CD4-positive, CD25-positive, alpha-beta regulatory T cell (primary cell): ENCODE data around the gene SLC2A11. TPM values are rescaled to one million over a fixed set of nuclear protein-coding genes. Genes with fewer than 3 reads are reported as not detected.

ENCODE experiments used
- ATAC-seq, 2 donors: fragments of 150-1000 bp; cut with Tn5 transposase; one replicate each; pipeline ENCODE4 v1.10.0; 2021; ENCODE audit warnings: low read depth in 2 of 2, moderate number of reproducible peaks in 2 of 2, moderate library complexity in 1 of 2
- DNase-seq, 3 donors: peaks; one replicate each; pipeline versions ENCODE4 v3.0.0 to v3.0.0-alpha.2; 2012 to 2022; ENCODE audit warnings: mixed read lengths in 1 of 3
- H3K27ac ChIP-seq: one replicate; pipeline ENCODE4 v1.7.0; 2013; ENCODE audit warnings: mild to moderate bottlenecking, low read length; ENCODE audit not compliant: insufficient read depth, poor library complexity, severe bottlenecking
- H3K27me3 ChIP-seq: one replicate; pipeline ENCODE4 v1.7.0; 2013; ENCODE audit warnings: low read length; ENCODE audit not compliant: control insufficient read depth, insufficient read depth
- H3K36me3 ChIP-seq: one replicate; pipeline ENCODE4 v1.7.0; 2013; ENCODE audit warnings: mild to moderate bottlenecking, low read length, moderate library complexity; ENCODE audit not compliant: control insufficient read depth, insufficient read depth
- H3K4me1 ChIP-seq: 2 replicates; pipeline ENCODE4 v1.7.0; 2013; ENCODE audit warnings: mild to moderate bottlenecking, low read length; ENCODE audit not compliant: insufficient read depth, control insufficient read depth, poor library complexity, severe bottlenecking
- H3K4me3 ChIP-seq: one replicate; pipeline ENCODE4 v1.7.0; 2013; ENCODE audit warnings: low read depth, mild to moderate bottlenecking, low read length, moderate library complexity
- H3K9me3 ChIP-seq, 2 experiments: 1 replicate in 1 of 2; 2 replicates in 1 of 2; pipeline ENCODE4 v1.7.0; 2013; ENCODE audit warnings: low read length in 2 of 2, mild to moderate bottlenecking in 1 of 2, moderate library complexity in 1 of 2; ENCODE audit not compliant: control insufficient read depth in 2 of 2
- H3K27ac Mint-ChIP-seq, 3 donors: one replicate each; pipeline ENCODE4 v1.8.0; 2020 to 2022; ENCODE audit warnings: mild to moderate bottlenecking in 3 of 3, mixed read lengths in 3 of 3, moderate library complexity in 2 of 3
- H3K27me3 Mint-ChIP-seq: one replicate; pipeline ENCODE4 v1.8.0; 2022; ENCODE audit warnings: mild to moderate bottlenecking, mixed read lengths
- H3K36me3 Mint-ChIP-seq: one replicate; pipeline ENCODE4 v1.8.0; 2020; ENCODE audit warnings: mixed read lengths
- H3K4me1 Mint-ChIP-seq, 4 donors: one replicate each; pipeline ENCODE4 v1.8.0; 2020 to 2022; ENCODE audit warnings: mixed read lengths in 4 of 4, mild to moderate bottlenecking in 1 of 4
- H3K4me3 Mint-ChIP-seq, 4 donors: one replicate each; pipeline ENCODE4 v1.8.0; 2020 to 2022; ENCODE audit warnings: mild to moderate bottlenecking in 4 of 4, mixed read lengths in 4 of 4, moderate library complexity in 3 of 4
- H3K9me3 Mint-ChIP-seq, 7 donors: one replicate each; pipeline ENCODE4 v1.8.0; 2020 to 2022; ENCODE audit warnings: mixed read lengths in 7 of 7, mild to moderate bottlenecking in 3 of 7, moderate library complexity in 2 of 7
- polyA plus RNA-seq, 4 donors: library from polyadenylated mRNA; unstranded; fragments of 300-500 nt; fragmentation: Illumina TruSeq; gene quantifications; one replicate each; pipeline ENCODE4 v1.2.3, GENCODE V29; 2021
- total RNA-seq: library from RNA; stranded (reverse); gene quantifications from one replicate; pipeline ENCODE4 v1.2.3, GENCODE V29; 2022

Gene SLC2A11
- total and polyA plus RNA-seq, 5 donors from 2014 or later: 2.5 to 8.6 (median 4.2) TPM

GRCh38 chr22:23922921-23923320, 65.2 kb downstream of the SLC2A11 start:
- ATAC-seq: no peak
- no peak overlapping the region for H3K27ac ChIP-seq
- H3K9me3 ChIP-seq: peaks cover 4 to 6% of the 10 kb centered on the region in 2 experiments
- H3K27me3 ChIP-seq: no peaks in the 10 kb centered on the region
- H3K36me3 Mint-ChIP-seq: peaks cover 16% of the 10 kb centered on the region
- H3K4me3 Mint-ChIP-seq: no peak overlapping the region
- no peak overlapping the region for H3K27ac Mint-ChIP-seq
- H3K9me3 Mint-ChIP-seq: peaks cover 0 to 12% (median 2%) of the 10 kb centered on the region in 7 donors
- H3K4me1 Mint-ChIP-seq: peaks cover 0 to 2% (median under 1%) of the 10 kb centered on the region in 4 donors
- no peaks in the 10 kb centered on the region for H3K4me1 ChIP-seq
- no peak overlapping the region for H3K4me3 ChIP-seq
- H3K27me3 Mint-ChIP-seq: no peaks in the 10 kb centered on the region
- no peak for DNase-seq
- peaks cover 8% of the 10 kb centered on the region for H3K36me3 ChIP-seq

- H3K36me3 Mint-ChIP-seq: peaks cover 24% of the 10 kb centered on the region
- H3K27ac Mint-ChIP-seq: no peak overlapping the region
- peaks cover 0 to 4% (median 2%) of the 10 kb centered on the region in 4 donors for H3K4me1 Mint-ChIP-seq
Observed at GRCh38 chr22:23925020-23925606, 67.4 kb downstream of the SLC2A11 start.

DNA sequence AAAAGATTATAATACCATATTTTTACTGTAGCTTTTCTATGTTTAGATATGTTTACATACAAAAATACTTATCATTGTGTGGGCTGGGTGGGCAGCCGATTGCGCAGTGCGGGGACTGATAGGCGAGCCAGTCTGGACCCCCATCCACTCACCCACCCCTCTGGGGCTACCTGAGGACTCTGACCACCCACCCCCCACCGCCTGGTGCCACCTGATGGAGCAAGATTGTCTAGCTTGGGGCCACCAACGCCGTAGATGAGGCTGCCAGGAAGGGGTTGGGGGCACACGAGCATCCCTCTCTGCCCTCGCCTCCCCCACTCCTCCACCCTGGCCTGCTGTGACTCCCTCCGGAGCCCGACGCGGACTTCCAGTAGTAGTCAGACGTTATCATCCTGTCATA, 68.9 kb downstream of the SLC2A11 start:
- Mint-ChIP-seq H3K4me3 (no peak overlapping the region), H3K27me3 (no peaks in the 10 kb centered on the region), H3K4me1 (peaks cover 0 to 4% (median 2%) of the 10 kb centered on the region in 4 donors), H3K9me3 (peaks cover 0 to 12% (median 7%) of the 10 kb centered on the region in 7 donors), H3K27ac (no peak overlapping the region), H3K36me3 (peaks cover 30% of the 10 kb centered on the region)
- DNase-seq: no peak
- no peaks in the 10 kb centered on the region for H3K27me3 ChIP-seq
- peaks cover 4 to 6% of the 10 kb centered on the region in 2 experiments for H3K9me3 ChIP-seq
- H3K27ac ChIP-seq: no peak overlapping the region
- H3K36me3 ChIP-seq: peaks cover 12% of the 10 kb centered on the region
- H3K4me3 ChIP-seq: no peak overlapping the region
- H3K4me1 ChIP-seq: no peaks in the 10 kb centered on the region
- no peak for ATAC-seq

More at GRCh38 chr22:23925020-23925606, 67.4 kb downstream of the SLC2A11 start:
- H3K27me3 Mint-ChIP-seq: no peaks in the 10 kb centered on the region
- no peak for DNase-seq
- H3K4me3 ChIP-seq: no peak overlapping the region
- H3K36me3 ChIP-seq: peaks cover 12% of the 10 kb centered on the region
- no peak overlapping the region for H3K27ac ChIP-seq
- H3K9me3 ChIP-seq: peaks cover 4 to 6% of the 10 kb centered on the region in 2 experiments
- H3K4me1 ChIP-seq: no peaks in the 10 kb centered on the region
- H3K4me3 Mint-ChIP-seq: no peak overlapping the region
- H3K27me3 ChIP-seq: no peaks in the 10 kb centered on the region
- ATAC-seq: no peak
- peaks cover 0 to 12% (median 4%) of the 10 kb centered on the region in 7 donors for H3K9me3 Mint-ChIP-seq

Other genes starting within 250 kb of the SLC2A11 start
- not detected for gene DRICH1, start 225.6 kb upstream of the SLC2A11 start, total RNA-seq
- gene DRICH1, start 225.6 kb upstream of the SLC2A11 start, polyA plus RNA-seq: under 1 TPM in 1 of 4 donors, not detected in 3; 0.56 TPM
- gene RGL4, start 166.9 kb upstream of the SLC2A11 start, total RNA-seq: 22.1 TPM
- gene RGL4, start 166.9 kb upstream of the SLC2A11 start, polyA plus RNA-seq: 10 to 100 TPM; 71.3 to 85.0 (median 83.5) TPM
- gene ZNF70, start 106.8 kb upstream of the SLC2A11 start, total RNA-seq: 2.0 TPM
- gene ZNF70, start 106.8 kb upstream of the SLC2A11 start, polyA plus RNA-seq: under 1 TPM; 0.06 to 0.49 (median 0.27) TPM
- gene VPREB3, start 103.5 kb upstream of the SLC2A11 start, total RNA-seq: 0.89 TPM
- 1 to 10 TPM in 2 of 4 donors, under 1 TPM in 1, not detected in 1; 0.74 to 4.5 (median 2.1) TPM for gene VPREB3, start 103.5 kb upstream of the SLC2A11 start, polyA plus RNA-seq
- gene C22orf15, start 94.9 kb upstream of the SLC2A11 start, total RNA-seq: 0.96 TPM
- gene C22orf15, start 94.9 kb upstream of the SLC2A11 start, polyA plus RNA-seq: 1 to 10 TPM in 1 of 4 donors, under 1 TPM in 3; 0.76 to 1.6 (median 0.85) TPM
- 30.6 TPM for gene CHCHD10, start 89.9 kb upstream of the SLC2A11 start, total RNA-seq
- 10 to 100 TPM; 16.3 to 31.7 (median 19.8) TPM for gene CHCHD10, start 89.9 kb upstream of the SLC2A11 start, polyA plus RNA-seq
- 0.52 TPM for gene MMP11, start 85.0 kb upstream of the SLC2A11 start, total RNA-seq
- gene MMP11, start 85.0 kb upstream of the SLC2A11 start, polyA plus RNA-seq: 1 to 10 TPM in 2 of 4 donors, under 1 TPM in 1, not detected in 1; 0.99 to 1.7 (median 1.0) TPM
- gene SMARCB1, start 70.9 kb upstream of the SLC2A11 start, total RNA-seq: 58.4 TPM
- 10 to 100 TPM; 28.3 to 30.8 (median 29.7) TPM for gene SMARCB1, start 70.9 kb upstream of the SLC2A11 start, polyA plus RNA-seq
- 1.0 TPM for gene DERL3, start 18.9 kb upstream of the SLC2A11 start, total RNA-seq
- under 1 TPM in 1 of 4 donors, not detected in 3; 0.53 TPM for gene DERL3, start 18.9 kb upstream of the SLC2A11 start, polyA plus RNA-seq
- gene MIF, start 36.5 kb downstream of the SLC2A11 start, total RNA-seq: 202 TPM
- gene MIF, start 36.5 kb downstream of the SLC2A11 start, polyA plus RNA-seq: 1,000 to 10,000 TPM; 1,100 to 1,384 (median 1,231) TPM
- gene GSTT2B, start 103.3 kb downstream of the SLC2A11 start, total RNA-seq: not detected
- not detected for gene GSTT2B, start 103.3 kb downstream of the SLC2A11 start, polyA plus RNA-seq
- 4.4 TPM for gene DDTL, start 109.0 kb downstream of the SLC2A11 start, total RNA-seq
- gene DDTL, start 109.0 kb downstream of the SLC2A11 start, polyA plus RNA-seq: 1 to 10 TPM; 1.2 to 3.2 (median 2.1) TPM
- gene DDT, start 116.6 kb downstream of the SLC2A11 start, total RNA-seq: 68.0 TPM
- 100 to 1,000 TPM; 117 to 142 (median 132) TPM for gene DDT, start 116.6 kb downstream of the SLC2A11 start, polyA plus RNA-seq
- gene GSTT2, start 122.3 kb downstream of the SLC2A11 start, total RNA-seq: not detected
- gene GSTT2, start 122.3 kb downstream of the SLC2A11 start, polyA plus RNA-seq: not detected
- not detected for gene GSTT4, start 147.6 kb downstream of the SLC2A11 start, total RNA-seq
- gene GSTT4, start 147.6 kb downstream of the SLC2A11 start, polyA plus RNA-seq: not detected
- gene CABIN1, start 153.4 kb downstream of the SLC2A11 start, total RNA-seq: 116 TPM
- 1 to 10 TPM; 6.1 to 8.2 (median 7.1) TPM for gene CABIN1, start 153.4 kb downstream of the SLC2A11 start, polyA plus RNA-seq